ENCODE measurements around the gene NONO.
A peak's percentile ranks its signal among the peaks of the same experiment; 100 is the strongest.
"Not testable (repeated sequence)": the region's sequence is repeated elsewhere in the genome, so short reads cannot be mapped to it uniquely, and the experiment has no call there.

Gene NONO

GRCh38 chrX:71283403-71284143, at the start of gene NONO:
NONO (plus strand) TSS chrX:71283635; CDS start chrX:71290638, 7,003 bp downstream.
- no peaks in the 10 kb centered on the region for H3K36me3 Mint-ChIP-seq
- H3K27me3 Mint-ChIP-seq = no peaks in the 10 kb centered on the region
- peaks cover 11% of the 10 kb centered on the region for H3K4me1 Mint-ChIP-seq
- H3K4me3 Mint-ChIP-seq = peak within 1 kb of the TSS; percentile 97
- H3K27ac Mint-ChIP-seq = peak within 1 kb of the TSS; percentile 99
- no peaks in the 10 kb centered on the region for H3K9me3 Mint-ChIP-seq

GRCh38 chrX:71235482-71235881, 48.0 kb upstream of the NONO start:
- H3K27me3 Mint-ChIP-seq = no peaks in the 10 kb centered on the region
- H3K36me3 Mint-ChIP-seq = peaks cover 7% of the 10 kb centered on the region
- H3K27ac Mint-ChIP-seq = no peak overlapping the region
- no peaks in the 10 kb centered on the region for H3K4me1 Mint-ChIP-seq
- no peak overlapping the region for H3K4me3 Mint-ChIP-seq
- no peaks in the 10 kb centered on the region for H3K9me3 Mint-ChIP-seq

GRCh38 chrX:71236836-71237235, 46.6 kb upstream of the NONO start:
- no peaks in the 10 kb centered on the region for H3K9me3 Mint-ChIP-seq
- H3K4me1 Mint-ChIP-seq = no peaks in the 10 kb centered on the region
- H3K27ac Mint-ChIP-seq = no peak overlapping the region
- no peak overlapping the region for H3K4me3 Mint-ChIP-seq
- H3K27me3 Mint-ChIP-seq = no peaks in the 10 kb centered on the region
- H3K36me3 Mint-ChIP-seq = peaks cover 9% of the 10 kb centered on the region

- Mint-ChIP-seq H3K4me1 (no peaks in the 10 kb centered on the region), H3K4me3 (no peak overlapping the region), H3K36me3 (peaks cover 9% of the 10 kb centered on the region), H3K9me3 (no peaks in the 10 kb centered on the region), H3K27ac (no peak overlapping the region), H3K27me3 (no peaks in the 10 kb centered on the region)
These were observed 43.7 kb upstream of the NONO start for GRCh38 chrX:71239781-71240180.

GRCh38 chrX:71241301-71241700, 42.1 kb upstream of the NONO start:
- H3K4me3 Mint-ChIP-seq = no peak overlapping the region
- H3K36me3 Mint-ChIP-seq = peaks cover 11% of the 10 kb centered on the region
- H3K9me3 Mint-ChIP-seq = no peaks in the 10 kb centered on the region
- H3K4me1 Mint-ChIP-seq = no peaks in the 10 kb centered on the region
- H3K27ac Mint-ChIP-seq = no peak overlapping the region
- H3K27me3 Mint-ChIP-seq = no peaks in the 10 kb centered on the region

GRCh38 chrX:71244359-71245128, 38.9 kb upstream of the NONO start:
- Mint-ChIP-seq H3K36me3 (peaks cover 12% of the 10 kb centered on the region), H3K4me1 (no peaks in the 10 kb centered on the region), H3K27me3 (no peaks in the 10 kb centered on the region), H3K9me3 (no peaks in the 10 kb centered on the region), H3K27ac (no peak overlapping the region), H3K4me3 (no peak overlapping the region)

GRCh38 chrX:71245159-71245558, 38.3 kb upstream of the NONO start:
- Mint-ChIP-seq H3K4me1 (no peaks in the 10 kb centered on the region), H3K9me3 (no peaks in the 10 kb centered on the region), H3K36me3 (peaks cover 8% of the 10 kb centered on the region), H3K4me3 (no peak overlapping the region), H3K27ac (no peak overlapping the region), H3K27me3 (no peaks in the 10 kb centered on the region)

GRCh38 chrX:71250841-71251240, 32.6 kb upstream of the NONO start:
- peaks cover 2% of the 10 kb centered on the region for H3K36me3 Mint-ChIP-seq
- H3K4me3 Mint-ChIP-seq = peak overlapping the region; percentile 1
- no peaks in the 10 kb centered on the region for H3K27me3 Mint-ChIP-seq
- H3K27ac Mint-ChIP-seq = no peak overlapping the region
- H3K9me3 Mint-ChIP-seq = no peaks in the 10 kb centered on the region
- peaks cover 25% of the 10 kb centered on the region for H3K4me1 Mint-ChIP-seq

GRCh38 chrX:71251466-71251973, 31.9 kb upstream of the NONO start:
- Mint-ChIP-seq H3K4me3 (peak overlapping the region; percentile 39), H3K9me3 (no peaks in the 10 kb centered on the region), H3K36me3 (peaks cover 2% of the 10 kb centered on the region), H3K27me3 (no peaks in the 10 kb centered on the region), H3K27ac (no peak overlapping the region), H3K4me1 (peaks cover 26% of the 10 kb centered on the region)

- H3K9me3 Mint-ChIP-seq = no peaks in the 10 kb centered on the region
- H3K36me3 Mint-ChIP-seq = peaks cover 2% of the 10 kb centered on the region
- H3K27me3 Mint-ChIP-seq = no peaks in the 10 kb centered on the region
- peak overlapping the region; percentile 39 for H3K4me3 Mint-ChIP-seq
- H3K4me1 Mint-ChIP-seq = peaks cover 26% of the 10 kb centered on the region
- no peak overlapping the region for H3K27ac Mint-ChIP-seq
These were observed 31.2 kb upstream of the NONO start for GRCh38 chrX:71252221-71252620.

- Mint-ChIP-seq H3K27me3 (no peaks in the 10 kb centered on the region), H3K27ac (peak overlapping the region; percentile 79), H3K36me3 (peaks cover 2% of the 10 kb centered on the region), H3K9me3 (no peaks in the 10 kb centered on the region), H3K4me3 (peak overlapping the region; percentile 90), H3K4me1 (peaks cover 26% of the 10 kb centered on the region)
These were observed 30.0 kb upstream of the NONO start for GRCh38 chrX:71253253-71254091.

- Mint-ChIP-seq H3K27ac (peak within 1 kb of the TSS; percentile 94), H3K36me3 (no peaks in the 10 kb centered on the region), H3K9me3 (no peaks in the 10 kb centered on the region), H3K27me3 (no peaks in the 10 kb centered on the region), H3K4me3 (peak within 1 kb of the TSS; percentile 90), H3K4me1 (peaks cover 26% of the 10 kb centered on the region)
These were observed 29.1 kb upstream of the NONO start, which contains the start of gene ZMYM3 for GRCh38 chrX:71254092-71254963. ZMYM3 (minus strand) TSS chrX:71254140; CDS start chrX:71253255, 885 bp downstream.

GRCh38 chrX:71256051-71256450, 27.4 kb upstream of the NONO start:
- Mint-ChIP-seq H3K9me3 (no peaks in the 10 kb centered on the region), H3K36me3 (no peaks in the 10 kb centered on the region), H3K4me1 (peaks cover 23% of the 10 kb centered on the region), H3K27ac (no peak overlapping the region), H3K4me3 (peak overlapping the region; percentile 90), H3K27me3 (no peaks in the 10 kb centered on the region)

- Mint-ChIP-seq H3K27ac (no peak overlapping the region), H3K9me3 (no peaks in the 10 kb centered on the region), H3K36me3 (no peaks in the 10 kb centered on the region), H3K27me3 (no peaks in the 10 kb centered on the region), H3K4me3 (no peak overlapping the region), H3K4me1 (peaks cover 15% of the 10 kb centered on the region)
These were observed 26.6 kb upstream of the NONO start for GRCh38 chrX:71256856-71257255.

- H3K9me3 Mint-ChIP-seq, H3K27ac Mint-ChIP-seq, H3K27me3 Mint-ChIP-seq, H3K4me1 Mint-ChIP-seq, H3K4me3 Mint-ChIP-seq, H3K36me3 Mint-ChIP-seq: not testable (repeated sequence)
These were observed 14.8 kb upstream of the NONO start for GRCh38 chrX:71268624-71269023.
